ENCODE results near the gene CD276.

- TF ChIP-seq POLR2A (IDR thresholded peaks at IDR 0.05) (no peak), POLR2AphosphoS5 (IDR thresholded peaks at IDR 0.05) (no peak)
These were observed 5.7 kb upstream of the CD276 start for GRCh38 chr15:73678498-73678897.
